Measurements from ENCODE around the gene P2RX4. TPM values are rescaled to one million over a fixed set of nuclear protein-coding genes. Genes with fewer than 3 reads are reported as not detected.

P2RX4 gene
- total and polyA plus RNA-seq, 2 of the 4 experiments (the other 2 are of a cell fraction) = 9.5 to 12.6 TPM

DNA sequence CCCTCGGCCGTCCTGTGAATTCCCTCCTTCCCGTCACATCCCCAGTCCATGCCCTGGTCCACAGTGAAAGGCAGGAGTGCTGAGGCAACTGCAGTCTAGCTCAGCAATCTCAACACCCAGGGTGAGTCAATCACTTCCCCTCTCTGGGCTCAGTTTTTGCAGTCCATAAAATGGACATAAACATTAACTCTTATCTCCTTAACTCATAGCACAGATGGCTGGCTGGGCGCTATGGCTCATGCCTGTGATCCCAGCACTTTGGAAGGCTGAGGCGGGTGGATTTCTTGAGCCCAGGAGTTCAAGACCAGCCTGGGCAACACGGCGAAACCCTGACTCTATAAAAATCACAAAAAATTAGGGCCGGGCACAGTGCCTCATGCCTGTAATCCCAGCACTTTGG, 54.2 kb downstream of the P2RX4 start:
- H3K4me3 ChIP-seq (ENCODE audit: insufficient read depth, low read depth, low read length) = no peak overlapping the region
- no peak overlapping the region for H3K18ac ChIP-seq (ENCODE audit: low read depth, low read length)
- no peak overlapping the region for H2BK5ac ChIP-seq (ENCODE audit: low read depth, low read length, poor library complexity, severe bottlenecking)
- DNase-seq = no peak
- in situ Hi-C loops (cut with MboI; ENCODE audit: low sequenced_read_pairs) = no loop called here
- no peaks in the 10 kb centered on the region for H3K9me1 ChIP-seq (ENCODE audit: insufficient read depth, low read length)
- H3K4ac ChIP-seq (ENCODE audit: low read depth, low read length) = no peak overlapping the region
- no peak overlapping the region for H2BK120ac ChIP-seq (ENCODE audit: low read depth, low read length)
- H2AFZ ChIP-seq (replicated peaks; ENCODE audit: low read length, poor library complexity) = no peak overlapping the region
- H3K79me1 ChIP-seq (ENCODE audit: low read depth in 1 of 2, low read length in 2 of 2) = no peaks in the 10 kb centered on the region; a peak in 1 of 4 replicates
- CTCF ChIA-PET = no interaction called here
- no peak overlapping the region for H2AK9ac ChIP-seq (replicated peaks; ENCODE audit: low read depth, low read length, poor library complexity)
- H3K4me2 ChIP-seq (ENCODE audit: low read depth, low read length) = no peak overlapping the region
- no peak for ATAC-seq (ENCODE audit: low read depth)
- H3K36me3 ChIP-seq (ENCODE audit: control insufficient read depth, insufficient read depth, low read length) = peaks cover 50% of the 10 kb centered on the region
- H2AK5ac ChIP-seq (ENCODE audit: low read depth, low read length) = no peak overlapping the region
- H3K23ac ChIP-seq (ENCODE audit: low read depth, low read length) = no peak overlapping the region
- H2BK20ac ChIP-seq (ENCODE audit: low read depth, low read length) = no peak overlapping the region
- no peaks in the 10 kb centered on the region for H4K20me1 ChIP-seq (ENCODE audit: insufficient read depth, low read length)
- intact Hi-C loops (cut with micrococcal nuclease) = no loop called here
- TF ChIP-seq NFE2L2 (IDR thresholded peaks at IDR 0.05; ENCODE audit: low read depth, low read length) (no peak), RAD21 (IDR thresholded peaks at IDR 0.05; ENCODE audit: low read length) (no peak), SMC3 (IDR thresholded peaks at IDR 0.05; ENCODE audit: low read depth, low read length) (no peak), RCOR1 (IDR thresholded peaks at IDR 0.05; ENCODE audit: insufficient replicate concordance, low read length) (no peak), BHLHE40 (IDR thresholded peaks at IDR 0.05; ENCODE audit: low read depth, low read length) (no peak), MXI1 (IDR thresholded peaks at IDR 0.05; ENCODE audit: borderline replicate concordance, low read depth, low read length) (no peak), MAZ (IDR thresholded peaks at IDR 0.05; ENCODE audit: borderline replicate concordance, low read depth, low read length) (no peak), MAFK (IDR thresholded peaks at IDR 0.05; ENCODE audit: low read depth, low read length) (no peak), CEBPB (IDR thresholded peaks at IDR 0.05; ENCODE audit: low read depth, low read length) (no peak), RFX5 (IDR thresholded peaks at IDR 0.05; ENCODE audit: low read depth, low read length) (no peak), FOS (IDR thresholded peaks at IDR 0.05; ENCODE audit: low read depth, low read length) (no peak), CHD1 (IDR thresholded peaks at IDR 0.05; ENCODE audit: low read depth, low read length) (no peak), POLR2A (IDR thresholded peaks at IDR 0.05; ENCODE audit: low read depth, low read length) (no peak)
- TF ChIP-seq, protein P1, sequence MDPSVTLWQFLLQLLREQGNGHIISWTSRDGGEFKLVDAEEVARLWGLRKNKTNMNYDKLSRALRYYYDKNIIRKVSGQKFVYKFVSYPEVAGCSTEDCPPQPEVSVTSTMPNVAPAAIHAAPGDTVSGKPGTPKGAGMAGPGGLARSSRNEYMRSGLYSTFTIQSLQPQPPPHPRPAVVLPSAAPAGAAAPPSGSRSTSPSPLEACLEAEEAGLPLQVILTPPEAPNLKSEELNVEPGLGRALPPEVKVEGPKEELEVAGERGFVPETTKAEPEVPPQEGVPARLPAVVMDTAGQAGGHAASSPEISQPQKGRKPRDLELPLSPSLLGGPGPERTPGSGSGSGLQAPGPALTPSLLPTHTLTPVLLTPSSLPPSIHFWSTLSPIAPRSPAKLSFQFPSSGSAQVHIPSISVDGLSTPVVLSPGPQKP (IDR thresholded peaks at IDR 0.05; ENCODE audit: borderline replicate concordance, low read depth, low read length) = no peak
- TF ChIP-seq, protein P2, sequence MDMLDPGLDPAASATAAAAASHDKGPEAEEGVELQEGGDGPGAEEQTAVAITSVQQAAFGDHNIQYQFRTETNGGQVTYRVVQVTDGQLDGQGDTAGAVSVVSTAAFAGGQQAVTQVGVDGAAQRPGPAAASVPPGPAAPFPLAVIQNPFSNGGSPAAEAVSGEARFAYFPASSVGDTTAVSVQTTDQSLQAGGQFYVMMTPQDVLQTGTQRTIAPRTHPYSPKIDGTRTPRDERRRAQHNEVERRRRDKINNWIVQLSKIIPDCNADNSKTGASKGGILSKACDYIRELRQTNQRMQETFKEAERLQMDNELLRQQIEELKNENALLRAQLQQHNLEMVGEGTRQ (IDR thresholded peaks at IDR 0.05; ENCODE audit: low read depth, low read length) = no peak
- TF ChIP-seq, protein P3, sequence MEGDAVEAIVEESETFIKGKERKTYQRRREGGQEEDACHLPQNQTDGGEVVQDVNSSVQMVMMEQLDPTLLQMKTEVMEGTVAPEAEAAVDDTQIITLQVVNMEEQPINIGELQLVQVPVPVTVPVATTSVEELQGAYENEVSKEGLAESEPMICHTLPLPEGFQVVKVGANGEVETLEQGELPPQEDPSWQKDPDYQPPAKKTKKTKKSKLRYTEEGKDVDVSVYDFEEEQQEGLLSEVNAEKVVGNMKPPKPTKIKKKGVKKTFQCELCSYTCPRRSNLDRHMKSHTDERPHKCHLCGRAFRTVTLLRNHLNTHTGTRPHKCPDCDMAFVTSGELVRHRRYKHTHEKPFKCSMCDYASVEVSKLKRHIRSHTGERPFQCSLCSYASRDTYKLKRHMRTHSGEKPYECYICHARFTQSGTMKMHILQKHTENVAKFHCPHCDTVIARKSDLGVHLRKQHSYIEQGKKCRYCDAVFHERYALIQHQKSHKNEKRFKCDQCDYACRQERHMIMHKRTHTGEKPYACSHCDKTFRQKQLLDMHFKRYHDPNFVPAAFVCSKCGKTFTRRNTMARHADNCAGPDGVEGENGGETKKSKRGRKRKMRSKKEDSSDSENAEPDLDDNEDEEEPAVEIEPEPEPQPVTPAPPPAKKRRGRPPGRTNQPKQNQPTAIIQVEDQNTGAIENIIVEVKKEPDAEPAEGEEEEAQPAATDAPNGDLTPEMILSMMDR (conservative IDR thresholded peaks at IDR 0.05; ENCODE audit: low read depth, low read length) = no peak
- no peak overlapping the region for H3K56ac ChIP-seq (ENCODE audit: extremely low read depth, insufficient read depth, low read length)
- no peak overlapping the region for H4K8ac ChIP-seq (ENCODE audit: low read depth in 2 of 2, low read length in 2 of 2)
- no TSS peak for BruUV-seq (replicated peaks)
- 90% methylated on average over 2 of the region's 8 CpGs; no CpG with 5 or more reads in 1 of the 2 experiments for WGBS, 2 experiments (ENCODE audit: extremely low coverage in 2 of 2, insufficient read length in 1 of 2)
- no peak overlapping the region for H3K14ac ChIP-seq (replicated peaks; ENCODE audit: low read depth, low read length)
- no peak overlapping the region for H4K91ac ChIP-seq (ENCODE audit: insufficient read depth, low read depth, low read length)
- H3K27ac ChIP-seq (ENCODE audit: insufficient read depth, low read length) = no peak overlapping the region
- dilution Hi-C loops (cut with HindIII; ENCODE audit: low sequenced_read_pairs, unreplicated experiment) = no loop called here
- POLR2A ChIA-PET (ENCODE audit: unreplicated experiment) = no interaction called here
- H3K9me3 ChIP-seq (ENCODE audit: control insufficient read depth, insufficient read depth, low read length) = no peaks in the 10 kb centered on the region
- H2BK15ac ChIP-seq (ENCODE audit: low read depth, low read length) = no peak overlapping the region
- H3K4me1 ChIP-seq (ENCODE audit: control insufficient read depth, insufficient read depth, low read length) = no peaks in the 10 kb centered on the region
- H3K27me3 ChIP-seq (ENCODE audit: control insufficient read depth, insufficient read depth, low read length) = no peaks in the 10 kb centered on the region
- no peak overlapping the region for H4K5ac ChIP-seq (ENCODE audit: low read depth, low read length)
- no peak overlapping the region for H3K9ac ChIP-seq (ENCODE audit: low read depth, low read length)
